Ectodermal cell (in vitro differentiated cells): ENCODE data around the gene HEXB.
A peak's percentile ranks its signal among the peaks of the same experiment; 100 is the strongest.
"Not testable (repeated sequence)": the region's sequence is repeated elsewhere in the genome, so short reads cannot be mapped to it uniquely, and the experiment has no call there.

Source experiments
- H3K27ac ChIP-seq: 2 replicates; pipeline ENCODE4 v1.7.0; 2013; ENCODE audit warnings: mild to moderate bottlenecking, low read depth, low read length; ENCODE audit not compliant: insufficient read depth, poor library complexity, severe bottlenecking
- H3K27me3 ChIP-seq: 2 replicates; pipeline ENCODE4 v1.7.0; 2013; ENCODE audit warnings: mild to moderate bottlenecking, low read length; ENCODE audit not compliant: insufficient read depth, control insufficient read depth, poor library complexity, severe bottlenecking
- H3K36me3 ChIP-seq: one replicate; pipeline ENCODE4 v1.7.0; 2013; ENCODE audit warnings: low read length; ENCODE audit not compliant: control insufficient read depth, insufficient read depth
- H3K4me1 ChIP-seq: one replicate; pipeline ENCODE4 v1.7.0; 2013; ENCODE audit warnings: low read length; ENCODE audit not compliant: control insufficient read depth, insufficient read depth
- H3K4me3 ChIP-seq: 2 replicates; pipeline ENCODE4 v1.7.0; 2013; ENCODE audit warnings: low read depth, low read length, control low read depth; ENCODE audit not compliant: insufficient read depth
- H3K9me3 ChIP-seq: 2 replicates; pipeline ENCODE4 v1.7.0; 2013; ENCODE audit warnings: mild to moderate bottlenecking, low read length, moderate library complexity; ENCODE audit not compliant: control insufficient read depth
- WGBS, 2 experiments: methylation state at CpG; one replicate each; pipeline ENCODE4 v1.1.7; 2013; ENCODE audit warnings: missing lambda C conversion rate in 2 of 2; 5-methylcytosine and 5-hydroxymethylcytosine counted together

Gene HEXB

DNA sequence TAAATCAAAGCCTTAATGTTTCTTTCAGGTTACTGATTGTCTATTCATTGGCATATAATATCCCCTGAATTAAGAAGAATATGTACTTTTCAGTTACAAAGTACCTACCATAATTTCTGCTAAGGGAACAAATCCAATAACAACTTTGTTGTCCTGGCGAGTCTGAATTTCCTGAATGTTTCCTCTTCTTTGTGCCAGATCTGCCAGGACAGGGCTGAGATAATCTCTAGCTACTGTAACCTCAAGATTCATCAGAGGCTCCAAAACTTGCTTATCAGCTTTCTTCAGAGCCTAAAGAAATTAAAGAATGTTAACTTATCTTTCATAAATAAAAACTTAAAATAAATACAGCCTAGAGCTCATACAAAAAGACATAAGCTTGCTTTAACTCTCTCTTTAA, 37.2 kb downstream of the HEXB start:
- Histone ChIP-seq H3K36me3 (peaks cover 5% of the 10 kb centered on the region), H3K9me3 (no peaks in the 10 kb centered on the region), H3K4me3 (no peak overlapping the region), H3K27ac (no peak overlapping the region), H3K27me3 (no peaks in the 10 kb centered on the region), H3K4me1 (no peaks in the 10 kb centered on the region)
- WGBS, 2 experiments: 86 to 96% methylated on average over 1 of the region's 1 CpG

DNA sequence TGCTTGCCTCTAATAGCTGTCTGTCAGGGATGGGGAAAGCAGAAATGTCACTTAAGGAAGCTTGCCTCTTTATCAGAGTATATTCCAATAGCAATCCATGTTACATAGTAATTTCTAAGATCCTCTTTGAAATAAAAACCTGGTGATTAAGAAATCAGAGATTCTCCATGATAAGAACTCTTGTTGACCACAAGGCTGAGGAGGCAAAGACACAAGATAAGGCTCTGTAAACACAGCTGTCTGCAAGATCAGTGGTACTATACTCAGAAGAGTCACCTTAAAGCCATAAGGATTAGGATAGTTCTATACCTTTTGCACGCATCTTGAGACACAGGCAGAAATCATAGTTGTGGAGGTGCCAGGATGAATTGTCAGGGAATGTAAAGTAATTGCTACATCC, 40.3 kb downstream of the HEXB start:
- H3K4me3 ChIP-seq: no peak overlapping the region
- 95 to 97% methylated on average over 1 of the region's 1 CpG for WGBS, 2 experiments
- H3K36me3 ChIP-seq: peaks cover 5% of the 10 kb centered on the region
- no peaks in the 10 kb centered on the region for H3K4me1 ChIP-seq
- no peaks in the 10 kb centered on the region for H3K27me3 ChIP-seq
- H3K27ac ChIP-seq: no peak overlapping the region
- no peaks in the 10 kb centered on the region for H3K9me3 ChIP-seq

DNA sequence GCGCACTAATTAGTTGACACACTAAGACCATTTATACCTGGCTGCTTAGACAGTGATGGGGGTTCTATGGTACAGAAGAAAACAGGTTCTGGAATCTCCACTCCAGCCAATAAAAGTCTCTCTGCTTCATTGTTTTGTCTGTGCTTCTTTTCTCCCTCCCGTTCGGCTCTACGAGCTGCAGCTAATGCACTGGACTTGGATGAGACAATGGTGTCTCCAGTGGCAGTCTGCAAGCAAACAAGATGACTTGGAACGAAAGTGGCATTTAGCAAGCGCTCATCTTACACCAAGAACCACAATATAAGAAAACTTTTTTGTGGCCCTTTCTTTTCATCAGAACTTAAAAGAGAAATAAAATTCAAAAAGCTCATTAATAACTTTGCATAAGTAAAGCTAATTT, 51.7 kb downstream of the HEXB start:
- Histone ChIP-seq H3K4me3 (no peak overlapping the region), H3K36me3 (peaks cover 19% of the 10 kb centered on the region), H3K27ac (no peak overlapping the region), H3K9me3 (no peaks in the 10 kb centered on the region), H3K27me3 (no peaks in the 10 kb centered on the region), H3K4me1 (no peaks in the 10 kb centered on the region)
- WGBS, 2 experiments: 92 to 93% methylated on average over 6 of the region's 6 CpGs

- no peaks in the 10 kb centered on the region for H3K9me3 ChIP-seq
- H3K27me3 ChIP-seq: no peaks in the 10 kb centered on the region
- WGBS, 2 experiments: 91% methylated on average over 4 of the region's 4 CpGs
- no peak overlapping the region for H3K27ac ChIP-seq
- peaks cover 21% of the 10 kb centered on the region for H3K36me3 ChIP-seq
- no peaks in the 10 kb centered on the region for H3K4me1 ChIP-seq
- H3K4me3 ChIP-seq: no peak overlapping the region
These were observed 53.4 kb downstream of the HEXB start for GRCh38 chr5:74738406-74738805.

- H3K4me3 ChIP-seq, H3K9me3 ChIP-seq, H3K27me3 ChIP-seq, H3K4me1 ChIP-seq, H3K27ac ChIP-seq: not testable (repeated sequence)
- H3K36me3 ChIP-seq: peaks cover 20% of the 10 kb centered on the region
- WGBS, 2 experiments: 98 to 99% methylated on average over 3 of the region's 4 CpGs
These were observed 63.7 kb downstream of the HEXB start for GRCh38 chr5:74748742-74749141.

GRCh38 chr5:74761241-74761640, 76.2 kb downstream of the HEXB start:
- Histone ChIP-seq H3K4me3 (no peak overlapping the region), H3K27ac (no peak overlapping the region), H3K9me3 (no peaks in the 10 kb centered on the region), H3K27me3 (no peaks in the 10 kb centered on the region), H3K4me1 (peaks cover 5% of the 10 kb centered on the region), H3K36me3 (peaks cover 21% of the 10 kb centered on the region)
- 71 to 100% methylated on average over 1 of the region's 1 CpG for WGBS, 2 experiments

- Histone ChIP-seq H3K27ac (no peak overlapping the region), H3K36me3 (peaks cover 15% of the 10 kb centered on the region), H3K4me3 (no peak overlapping the region)
These were observed 77.6 kb downstream of the HEXB start for GRCh38 chr5:74762599-74762998.

GRCh38 chr5:74763504-74763903, 78.5 kb downstream of the HEXB start:
- Histone ChIP-seq H3K4me3 (no peak overlapping the region), H3K36me3 (peaks cover 11% of the 10 kb centered on the region), H3K27me3 (no peaks in the 10 kb centered on the region), H3K9me3 (no peaks in the 10 kb centered on the region), H3K4me1 (peaks cover 10% of the 10 kb centered on the region), H3K27ac (no peak overlapping the region)

More at GRCh38 chr5:74762599-74762998, 77.6 kb downstream of the HEXB start:
- 88 to 97% methylated on average over 2 of the region's 2 CpGs for WGBS, 2 experiments
- Histone ChIP-seq H3K9me3 (no peaks in the 10 kb centered on the region), H3K27me3 (no peaks in the 10 kb centered on the region), H3K4me1 (peaks cover 5% of the 10 kb centered on the region)

GRCh38 chr5:74765201-74765600, 80.2 kb downstream of the HEXB start:
- Histone ChIP-seq H3K4me1 (peaks cover 10% of the 10 kb centered on the region), H3K27ac (no peak overlapping the region), H3K4me3 (no peak overlapping the region), H3K27me3 (no peaks in the 10 kb centered on the region), H3K9me3 (no peaks in the 10 kb centered on the region), H3K36me3 (peaks cover 11% of the 10 kb centered on the region)
- WGBS, 2 experiments: 95 to 99% methylated on average over 6 to 9 of the region's 9 CpGs

- Histone ChIP-seq H3K4me1 (peaks cover 10% of the 10 kb centered on the region), H3K4me3 (peak overlapping the region; percentile 89), H3K9me3 (no peaks in the 10 kb centered on the region), H3K36me3 (peaks cover 8% of the 10 kb centered on the region), H3K27ac (no peak overlapping the region), H3K27me3 (no peaks in the 10 kb centered on the region)
- 87% methylated on average over 27 of the region's 27 CpGs for WGBS, 2 experiments
These were observed 80.9 kb downstream of the HEXB start for GRCh38 chr5:74765929-74766328.

DNA sequence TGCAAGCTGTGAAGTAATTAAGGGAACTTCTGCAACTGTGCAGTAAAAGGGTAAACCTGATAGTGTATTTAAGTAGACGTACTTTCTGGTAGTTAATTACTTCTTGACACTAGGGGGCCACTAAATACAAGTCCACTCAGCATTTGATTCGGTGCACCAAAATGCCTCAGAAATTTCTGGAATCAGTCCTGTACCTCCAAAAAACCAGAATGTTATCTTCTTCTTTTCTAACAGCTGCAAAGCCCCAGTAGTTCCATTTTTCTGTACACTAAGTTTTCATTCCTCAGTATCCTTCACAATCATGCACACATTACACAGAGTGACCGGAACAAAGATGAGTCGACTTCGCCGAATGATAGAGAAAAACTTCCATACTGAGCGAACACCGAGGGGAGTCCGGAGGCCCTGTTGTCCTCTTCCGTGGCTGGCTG, 81.4 kb downstream of the HEXB start:
- no peaks in the 10 kb centered on the region for H3K9me3 ChIP-seq
- H3K27me3 ChIP-seq: no peaks in the 10 kb centered on the region
- H3K36me3 ChIP-seq: peaks cover 8% of the 10 kb centered on the region
- H3K4me3 ChIP-seq: peak overlapping the region; percentile 89
- H3K27ac ChIP-seq: no peak overlapping the region
- peaks cover 10% of the 10 kb centered on the region for H3K4me1 ChIP-seq
- 1% methylated on average over 10 of the region's 10 CpGs for WGBS, 2 experiments
